Lung (tissue), 12 donors: Measurements from ENCODE around the gene SFXN2. TPM values are rescaled to one million over a fixed set of nuclear protein-coding genes. Genes with fewer than 3 reads are reported as not detected.

Experiments used
- ATAC-seq: fragments of 200-7000 bp; cut with Tn5 transposase; one replicate; pipeline ENCODE4 v1.9.1; 2020; ENCODE audit warnings: moderate number of reproducible peaks; ENCODE audit not compliant: insufficient read depth, low FRiP score
- DNase-seq, 3 donors: peaks; one replicate each; pipeline ENCODE4 v3.0.0-alpha.2; 2013 to 2017
- H3K27ac ChIP-seq, 2 donors: one replicate each; pipeline ENCODE4 v1.5.1; 2013; ENCODE audit warnings: mild to moderate bottlenecking in 2 of 2, moderate library complexity in 2 of 2, control low read depth in 1 of 2, inconsistent platforms in 1 of 2, low read depth in 1 of 2, low read length in 1 of 2
- H3K27me3 ChIP-seq, 3 donors: one replicate each; pipeline ENCODE4 v1.5.1; 2013; ENCODE audit warnings: low read length in 2 of 3; ENCODE audit not compliant: control insufficient read depth in 3 of 3, insufficient read depth in 3 of 3
- H3K36me3 ChIP-seq, 4 donors: one replicate each; pipeline ENCODE4 v1.5.1; 2013; ENCODE audit warnings: low read length in 4 of 4, mild to moderate bottlenecking in 1 of 4, moderate library complexity in 1 of 4; ENCODE audit not compliant: control insufficient read depth in 4 of 4, insufficient read depth in 4 of 4
- H3K4me1 ChIP-seq, 5 donors: one replicate each; pipeline ENCODE4 v1.5.1; 2013; ENCODE audit warnings: low read length in 5 of 5, mild to moderate bottlenecking in 2 of 5, moderate library complexity in 1 of 5; ENCODE audit not compliant: control insufficient read depth in 5 of 5, insufficient read depth in 5 of 5
- H3K4me3 ChIP-seq: one replicate; pipeline ENCODE4 v1.5.1; 2013; ENCODE audit warnings: mild to moderate bottlenecking, control low read depth, moderate library complexity
- H3K9ac ChIP-seq, 2 donors: one replicate each; pipeline ENCODE4 v1.5.1; 2013; ENCODE audit warnings: low read length in 2 of 2, control low read depth in 1 of 2; ENCODE audit not compliant: insufficient read depth in 1 of 2
- H3K9me3 ChIP-seq, 4 donors: one replicate each; pipeline ENCODE4 v1.5.1; 2013; ENCODE audit warnings: low read length in 3 of 4, mild to moderate bottlenecking in 1 of 4, moderate library complexity in 1 of 4; ENCODE audit not compliant: control insufficient read depth in 4 of 4, insufficient read depth in 3 of 4
- WGBS, 2 donors: extraction: QIAGEN DNeasy Blood & Tissue Kit; methylation state at CpG; one replicate each; pipeline ENCODE4 v1.1.7; 2013; 5-methylcytosine and 5-hydroxymethylcytosine counted together
- polyA plus RNA-seq, 2 donors: library from polyadenylated mRNA; stranded (reverse); fragments of 200-250 nt; gene quantifications; one replicate each; pipeline ENCODE4 v1.2.1, GENCODE V29; 2013
- total RNA-seq, 2 donors: library from RNA; depleted of rRNA in 1 of 2; stranded (reverse); fragments of >200 nt in 1 of 2; gene quantifications; one replicate each; pipeline ENCODE4 v1.2.1, GENCODE V29; 2014 to 2021
- TF ChIP-seq, protein P1 (sequence below): IDR thresholded peaks from 2 replicates; pipeline ENCODE4 v1.5.1; 2012; ENCODE audit warnings: mild to moderate bottlenecking; ENCODE audit errors: control extremely low read depth, extremely low read depth
- donor health status: control.
- donor health status: control.
- donor health status: Bipolar disorder and iron deficiency.
- donor health status: healthy.
- donor health status: DM: yes; HTN: yes; CAD: no.

Gene SFXN2
- total and polyA plus RNA-seq, 4 donors: 10.8 to 27.0 (median 14.0) TPM

DNA sequence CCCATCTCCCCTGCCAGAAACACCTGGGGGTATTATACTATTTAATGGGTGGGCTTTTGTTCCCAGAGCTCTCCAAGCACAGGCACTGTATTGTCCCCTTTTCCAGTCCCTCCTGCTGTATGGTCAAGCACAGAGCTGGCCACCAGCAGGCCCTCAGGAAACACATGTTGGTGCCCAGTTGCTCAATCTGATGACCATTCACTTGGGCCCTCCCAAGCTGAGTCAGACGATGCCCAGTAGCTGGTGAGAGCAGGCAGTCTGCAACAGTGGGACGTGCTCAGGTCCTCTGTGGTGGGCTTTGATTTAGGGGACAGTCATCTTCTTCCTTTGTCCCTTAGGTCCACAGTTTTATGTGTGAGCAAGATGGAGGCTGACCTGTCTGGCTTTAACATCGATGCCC is 11.8 kb downstream of the SFXN2 start:
- peaks cover 0 to 5% (median 0%) of the 10 kb centered on the region in 5 donors for H3K4me1 ChIP-seq
- no peak for ATAC-seq
- H3K9me3 ChIP-seq: no peaks in the 10 kb centered on the region
- no peak overlapping the region for H3K27ac ChIP-seq
- 54 to 55% methylated on average over 3 of the region's 3 CpGs for WGBS, 2 donors
- no peaks in the 10 kb centered on the region for H3K27me3 ChIP-seq
- no peak for DNase-seq
- TF ChIP-seq, protein P1, sequence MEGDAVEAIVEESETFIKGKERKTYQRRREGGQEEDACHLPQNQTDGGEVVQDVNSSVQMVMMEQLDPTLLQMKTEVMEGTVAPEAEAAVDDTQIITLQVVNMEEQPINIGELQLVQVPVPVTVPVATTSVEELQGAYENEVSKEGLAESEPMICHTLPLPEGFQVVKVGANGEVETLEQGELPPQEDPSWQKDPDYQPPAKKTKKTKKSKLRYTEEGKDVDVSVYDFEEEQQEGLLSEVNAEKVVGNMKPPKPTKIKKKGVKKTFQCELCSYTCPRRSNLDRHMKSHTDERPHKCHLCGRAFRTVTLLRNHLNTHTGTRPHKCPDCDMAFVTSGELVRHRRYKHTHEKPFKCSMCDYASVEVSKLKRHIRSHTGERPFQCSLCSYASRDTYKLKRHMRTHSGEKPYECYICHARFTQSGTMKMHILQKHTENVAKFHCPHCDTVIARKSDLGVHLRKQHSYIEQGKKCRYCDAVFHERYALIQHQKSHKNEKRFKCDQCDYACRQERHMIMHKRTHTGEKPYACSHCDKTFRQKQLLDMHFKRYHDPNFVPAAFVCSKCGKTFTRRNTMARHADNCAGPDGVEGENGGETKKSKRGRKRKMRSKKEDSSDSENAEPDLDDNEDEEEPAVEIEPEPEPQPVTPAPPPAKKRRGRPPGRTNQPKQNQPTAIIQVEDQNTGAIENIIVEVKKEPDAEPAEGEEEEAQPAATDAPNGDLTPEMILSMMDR: no peak
- no peak overlapping the region for H3K9ac ChIP-seq
- H3K4me3 ChIP-seq: no peak overlapping the region
- H3K36me3 ChIP-seq: peaks cover 0 to 12% (median 5%) of the 10 kb centered on the region in 4 donors

DNA sequence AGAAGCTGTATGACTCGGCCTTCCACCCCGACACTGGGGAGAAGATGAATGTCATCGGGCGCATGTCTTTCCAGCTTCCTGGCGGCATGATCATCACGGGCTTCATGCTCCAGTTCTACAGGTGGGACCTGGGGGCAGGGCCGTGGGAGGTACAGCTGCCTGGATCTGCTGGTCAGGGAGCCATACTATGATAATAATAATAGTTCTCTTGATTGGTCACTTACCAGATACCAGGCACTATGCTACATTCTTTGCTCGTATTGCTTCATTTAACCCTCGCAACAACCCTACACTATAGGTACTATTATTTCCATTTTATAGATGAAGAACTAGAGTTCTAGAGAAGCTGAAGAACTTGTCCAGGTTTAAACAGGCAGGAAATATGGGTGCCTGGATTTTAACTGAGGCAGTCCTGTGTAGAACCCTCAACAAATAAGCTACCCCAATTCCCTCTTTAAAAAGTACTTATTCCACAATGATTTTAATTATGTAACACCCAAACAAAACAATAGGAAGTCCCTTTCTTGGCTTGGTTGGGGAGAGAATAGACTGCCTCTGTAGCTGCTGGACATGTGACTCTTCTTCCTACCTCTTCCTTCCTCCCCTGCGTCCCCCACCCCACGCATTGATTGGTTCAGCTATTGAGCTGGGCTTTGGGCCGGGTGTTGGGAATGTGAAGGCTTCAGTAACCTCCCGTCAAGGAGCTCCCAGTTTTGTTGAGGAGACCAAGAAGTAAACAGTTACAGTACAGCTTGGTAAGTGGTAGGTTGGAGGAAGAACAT is 12.8 kb downstream of the SFXN2 start:
- Histone ChIP-seq H3K4me3 (no peak overlapping the region), H3K9me3 (no peaks in the 10 kb centered on the region), H3K36me3 (peaks cover 0 to 18% (median 5%) of the 10 kb centered on the region in 4 donors), H3K27ac (no peak overlapping the region), H3K9ac (no peak overlapping the region), H3K27me3 (no peaks in the 10 kb centered on the region), H3K4me1 (peaks cover 0 to 5% (median 0%) of the 10 kb centered on the region in 5 donors)
- WGBS, 2 donors: 66 to 73% methylated on average over 13 of the region's 13 CpGs
- TF ChIP-seq, protein P1: no peak
- no peak for ATAC-seq
- DNase-seq: no peak

DNA sequence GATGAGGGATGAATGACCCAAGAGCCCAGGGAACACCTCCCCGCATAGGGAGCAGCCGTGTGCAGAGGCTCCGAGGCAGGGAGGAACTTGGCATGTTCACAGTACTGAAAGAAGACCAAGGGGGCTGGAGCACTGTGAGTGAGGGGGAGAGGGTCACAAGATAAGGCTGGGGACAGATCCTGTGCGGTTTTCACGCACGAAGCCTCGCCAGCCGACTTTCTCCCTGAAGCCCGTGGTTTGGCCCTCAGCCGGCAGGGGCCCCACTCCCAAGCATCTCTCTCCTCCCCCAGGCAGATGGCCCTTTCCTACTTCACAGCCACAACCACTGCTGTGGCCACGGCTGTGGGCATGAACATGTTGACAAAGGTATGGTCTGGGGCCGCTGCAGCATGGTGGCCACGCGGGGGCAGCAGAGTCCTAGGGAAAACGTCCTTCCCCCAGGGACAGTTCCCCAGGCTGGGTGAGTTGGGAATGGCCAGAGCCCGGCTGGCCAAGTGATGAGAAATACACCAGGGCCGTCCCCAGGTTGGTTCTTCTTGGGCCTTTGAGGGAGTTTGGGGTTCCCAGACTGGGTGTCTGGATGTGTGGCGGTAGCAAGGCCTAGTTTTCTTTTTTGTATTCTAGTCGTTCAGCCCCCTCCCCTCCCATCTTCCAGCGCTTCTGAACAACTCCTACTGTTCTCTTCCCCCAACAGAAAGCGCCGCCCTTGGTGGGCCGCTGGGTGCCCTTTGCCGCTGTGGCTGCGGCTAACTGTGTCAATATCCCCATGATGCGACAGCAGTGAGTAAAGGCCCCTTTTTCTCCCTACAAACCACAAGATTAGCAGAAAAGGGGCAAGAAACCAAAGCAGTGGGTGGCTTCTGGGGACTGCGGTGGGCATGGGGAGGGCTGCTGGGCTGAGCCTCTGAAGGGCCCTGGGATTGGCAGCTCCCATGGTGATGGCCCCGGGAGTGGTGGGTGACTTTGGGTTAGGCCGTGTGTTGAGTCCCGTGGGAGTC is 14.9 kb downstream of the SFXN2 start:
- H3K36me3 ChIP-seq: peaks cover 0 to 18% (median 9%) of the 10 kb centered on the region in 4 donors
- DNase-seq (peak; percentile 81 to 86 (median 85)), ATAC-seq (peak; percentile 91)
- WGBS, 2 donors: 46 to 52% methylated on average over 30 of the region's 30 CpGs
- H3K9ac ChIP-seq: no peak overlapping the region
- TF ChIP-seq, protein P1: peak; percentile 94
- no peaks in the 10 kb centered on the region for H3K27me3 ChIP-seq
- H3K4me1 ChIP-seq: peaks cover 0 to 5% (median 0%) of the 10 kb centered on the region in 5 donors
- H3K9me3 ChIP-seq: no peaks in the 10 kb centered on the region
- H3K4me3 ChIP-seq: no peak overlapping the region
- H3K27ac ChIP-seq: no peak overlapping the region
